ENCODE data around the gene JMJD8.

JMJD8 gene

DNA sequence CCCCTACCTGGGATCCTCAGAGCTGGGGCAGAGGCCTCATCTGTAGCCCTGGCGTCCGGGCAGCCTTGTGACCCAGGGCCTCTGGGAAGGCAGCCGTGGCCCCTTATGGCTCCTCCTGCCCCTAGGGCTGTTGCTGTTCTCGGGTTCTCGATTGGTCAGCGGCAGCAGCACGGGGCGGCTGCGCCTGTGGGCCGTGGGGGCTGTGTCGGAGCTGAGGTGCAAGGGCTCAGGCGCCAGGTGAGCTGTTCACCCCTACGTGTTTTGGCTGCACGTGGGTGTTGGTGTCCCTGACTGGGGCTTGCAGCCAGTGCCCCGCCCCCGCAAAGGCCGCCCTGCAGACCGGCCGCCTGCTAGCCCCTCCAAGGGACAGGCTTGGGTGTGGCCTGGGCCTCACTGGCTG is 22.0 kb downstream of the JMJD8 start:
- in situ Hi-C loops (cut with HindIII; ENCODE audit: low pct_unique_long_range_greater_than_20kb, low sequenced_read_pairs), result no loop called here

DNA sequence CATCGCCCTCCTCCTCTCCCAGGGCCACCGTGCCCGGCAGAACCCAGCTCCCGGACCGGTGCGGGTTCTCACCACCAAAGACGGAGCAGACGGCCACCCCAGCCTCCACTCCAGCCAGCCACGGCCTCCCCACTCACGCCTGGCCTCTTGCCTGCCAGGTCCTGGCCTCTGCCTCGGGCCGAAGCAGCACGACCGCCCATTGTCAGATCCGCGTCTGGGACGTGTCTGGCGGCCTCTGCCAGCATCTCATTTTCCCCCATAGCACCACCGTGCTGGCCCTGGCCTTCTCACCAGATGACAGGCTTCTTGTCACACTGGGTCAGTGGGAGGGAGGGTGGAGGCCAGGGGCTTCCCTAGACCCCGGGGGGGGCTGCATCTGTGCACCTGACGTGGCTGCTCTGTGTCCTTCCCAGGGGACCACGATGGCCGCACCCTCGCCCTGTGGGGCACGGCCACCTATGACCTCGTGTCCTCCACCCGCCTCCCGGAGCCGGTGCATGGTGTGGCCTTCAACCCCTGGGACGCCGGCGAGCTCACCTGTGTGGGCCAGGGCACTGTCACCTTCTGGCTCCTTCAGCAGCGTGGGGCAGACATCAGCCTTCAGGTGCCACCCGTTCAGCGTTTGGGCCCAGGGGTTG is 22.8 kb downstream of the JMJD8 start:
- DNase-seq (ENCODE audit: low read depth in 1 of 2, low spot score in 1 of 2), result no peak
- TF ChIP-seq JUND (IDR thresholded peaks at IDR 0.05; ENCODE audit: low read depth), result no peak
- in situ Hi-C loops (cut with HindIII; ENCODE audit: low pct_unique_long_range_greater_than_20kb, low sequenced_read_pairs), result no loop called here

More for the DNA sequence above, 22.0 kb downstream of the JMJD8 start:
- TF ChIP-seq JUND (IDR thresholded peaks at IDR 0.05; ENCODE audit: low read depth), result no peak
- no peak for DNase-seq (ENCODE audit: low read depth in 1 of 2, low spot score in 1 of 2)

DNA sequence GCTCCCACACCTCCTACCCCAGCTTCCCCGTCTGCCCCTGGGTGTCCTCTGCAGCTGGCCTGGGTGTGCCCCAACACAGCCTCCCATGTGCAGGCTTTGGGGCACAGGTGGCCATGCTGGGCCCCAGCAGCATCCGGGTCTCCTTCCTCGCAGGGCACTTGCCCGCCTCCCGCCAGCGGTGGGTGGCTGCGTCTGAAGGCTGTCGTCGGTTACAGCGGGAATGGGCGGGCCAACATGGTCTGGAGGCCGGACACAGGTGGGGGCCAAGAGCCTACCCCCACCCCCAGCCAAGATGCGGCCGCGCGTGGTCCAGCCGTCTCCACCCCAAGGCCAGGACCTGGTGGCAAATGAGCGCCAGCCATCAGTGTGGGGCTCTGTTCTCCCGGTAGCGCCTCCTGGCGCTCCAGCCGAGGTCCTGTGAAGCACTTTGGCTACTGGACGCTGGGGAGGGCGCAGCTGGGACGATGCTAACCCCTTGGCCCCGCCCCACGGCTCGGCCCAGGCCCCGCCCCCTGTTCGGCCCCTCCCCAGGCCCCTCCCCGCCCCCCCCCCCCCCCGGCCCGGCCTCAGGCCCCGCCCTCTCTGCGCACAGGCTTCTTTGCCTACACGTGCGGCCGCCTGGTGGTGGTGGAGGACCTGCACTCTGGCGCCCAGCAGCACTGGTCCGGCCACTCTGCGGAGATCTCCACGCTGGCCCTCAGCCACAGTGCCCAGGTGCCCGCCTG is 23.5 kb downstream of the JMJD8 start:
- in situ Hi-C loops (cut with HindIII; ENCODE audit: low pct_unique_long_range_greater_than_20kb, low sequenced_read_pairs), result no loop called here
- no peak for TF ChIP-seq JUND (IDR thresholded peaks at IDR 0.05; ENCODE audit: low read depth)
- DNase-seq (ENCODE audit: low read depth in 1 of 2, low spot score in 1 of 2), result peak; percentile 79 to 94

DNA sequence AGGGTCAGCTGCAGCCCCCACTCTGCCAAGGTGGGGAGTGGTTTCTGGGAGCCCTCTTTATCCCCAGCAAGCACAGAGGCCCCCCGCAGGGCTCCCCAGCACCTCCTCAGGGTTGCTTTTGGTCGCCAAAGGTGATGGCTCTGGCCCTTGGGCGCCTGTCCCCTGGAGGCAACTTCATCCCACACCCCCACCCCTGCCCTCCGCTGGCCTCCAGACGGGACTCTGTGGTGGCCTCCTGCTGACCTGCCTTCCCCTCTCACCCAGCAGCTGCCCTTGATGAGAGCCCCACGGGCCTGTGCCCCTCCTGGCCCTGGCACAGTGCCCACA is 24.0 kb downstream of the JMJD8 start:
- in situ Hi-C loops (cut with HindIII; ENCODE audit: low pct_unique_long_range_greater_than_20kb, low sequenced_read_pairs), result no loop called here
- no peak for TF ChIP-seq JUND (IDR thresholded peaks at IDR 0.05; ENCODE audit: low read depth)
- DNase-seq (ENCODE audit: low read depth in 1 of 2, low spot score in 1 of 2), result no peak

DNA sequence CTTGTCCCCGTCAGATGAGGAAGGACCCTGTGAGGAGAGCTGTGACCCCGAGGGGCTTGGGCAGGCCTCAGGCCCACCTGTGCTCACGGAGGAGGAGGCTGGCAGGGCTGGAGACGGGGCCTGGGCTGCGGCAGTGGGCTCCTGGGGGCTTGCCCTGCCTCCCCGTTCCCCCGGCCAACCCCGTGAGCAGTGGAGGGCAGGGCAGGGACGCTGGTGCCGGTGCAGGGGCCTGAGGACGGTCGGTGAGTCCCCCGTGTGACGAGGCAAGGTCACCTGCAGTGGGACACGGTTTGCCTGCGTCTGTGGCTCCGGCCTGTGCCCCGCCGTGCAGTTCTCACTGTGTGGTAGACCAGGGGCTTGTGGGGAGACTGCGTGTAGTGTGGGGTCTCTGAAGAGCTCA is 24.5 kb downstream of the JMJD8 start:
- no peak for TF ChIP-seq JUND (IDR thresholded peaks at IDR 0.05; ENCODE audit: low read depth)
- in situ Hi-C loops (cut with HindIII; ENCODE audit: low pct_unique_long_range_greater_than_20kb, low sequenced_read_pairs), result no loop called here

DNA sequence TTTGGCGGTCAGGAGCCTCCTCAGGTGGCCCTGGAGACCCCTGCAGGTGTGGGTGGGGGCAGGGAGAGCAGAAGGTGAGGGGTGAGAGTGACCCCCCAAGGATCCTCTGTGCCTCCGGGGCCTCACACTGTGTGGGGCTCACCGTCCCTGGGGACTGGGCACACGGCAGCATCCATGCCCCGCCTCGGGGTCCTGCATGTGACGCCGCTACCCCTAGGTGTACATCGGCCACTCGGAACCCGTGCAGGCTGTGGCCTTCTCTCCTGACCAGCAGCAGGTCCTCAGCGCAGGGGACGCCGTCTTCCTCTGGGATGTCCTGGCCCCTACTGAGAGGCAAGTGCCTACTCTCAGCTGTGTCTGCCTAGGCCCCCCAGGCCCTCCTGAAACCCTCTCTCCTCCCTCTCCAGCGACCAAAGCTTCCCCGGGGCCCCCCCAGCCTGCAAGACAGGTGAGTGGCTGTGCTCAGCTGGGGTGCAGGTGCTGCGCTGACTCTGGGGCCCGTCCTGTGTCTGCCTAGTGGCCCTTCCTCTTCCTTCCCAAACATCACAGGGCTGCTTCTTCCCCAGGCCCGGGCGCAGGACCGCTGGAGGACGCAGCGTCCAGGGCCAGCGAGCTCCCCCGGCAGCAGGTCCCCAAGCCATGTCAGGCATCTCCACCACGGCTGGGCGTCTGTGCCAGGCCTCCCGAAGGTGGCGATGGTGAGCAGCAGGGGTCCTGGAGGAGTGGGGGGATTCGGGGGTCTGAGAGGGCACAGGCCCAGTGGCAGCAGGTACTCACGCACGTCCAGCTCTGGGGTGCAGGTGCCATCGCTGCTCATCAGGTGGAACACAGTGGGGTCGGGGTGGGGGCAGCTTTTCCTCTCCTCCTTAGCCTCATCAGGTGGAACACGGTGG is 25.2 kb downstream of the JMJD8 start:
- in situ Hi-C loops (cut with HindIII; ENCODE audit: low pct_unique_long_range_greater_than_20kb, low sequenced_read_pairs), result no loop called here

More for the DNA sequence above, 24.5 kb downstream of the JMJD8 start:
- no peak for DNase-seq (ENCODE audit: low read depth in 1 of 2, low spot score in 1 of 2)

DNA sequence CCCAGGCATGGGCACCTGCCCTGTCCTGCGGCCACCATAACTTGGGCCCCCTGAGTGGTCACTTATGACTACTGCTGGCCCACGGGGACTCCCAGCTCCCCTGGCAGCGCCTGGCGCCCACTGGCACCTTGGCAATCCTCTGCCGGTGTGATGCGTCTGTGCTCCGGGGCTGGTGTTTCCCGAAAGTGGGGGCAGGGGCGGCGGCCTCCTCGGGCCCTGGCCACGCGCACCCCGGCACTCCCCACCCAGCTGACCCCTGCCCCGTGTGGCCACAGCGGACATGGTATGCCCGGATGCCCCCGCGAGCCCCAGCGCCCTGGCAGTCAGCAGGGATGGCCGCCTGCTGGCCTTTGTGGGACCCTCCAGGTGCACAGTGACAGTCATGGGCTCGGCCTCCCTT is 26.6 kb downstream of the JMJD8 start:
- in situ Hi-C loops (cut with HindIII; ENCODE audit: low pct_unique_long_range_greater_than_20kb, low sequenced_read_pairs), result no loop called here
- no peak for TF ChIP-seq JUND (IDR thresholded peaks at IDR 0.05; ENCODE audit: low read depth)
- no peak for DNase-seq (ENCODE audit: low read depth in 1 of 2, low spot score in 1 of 2)

More for the DNA sequence above, 25.2 kb downstream of the JMJD8 start:
- no peak for TF ChIP-seq JUND (IDR thresholded peaks at IDR 0.05; ENCODE audit: low read depth)
- DNase-seq (ENCODE audit: low read depth in 1 of 2, low spot score in 1 of 2), result no peak

DNA sequence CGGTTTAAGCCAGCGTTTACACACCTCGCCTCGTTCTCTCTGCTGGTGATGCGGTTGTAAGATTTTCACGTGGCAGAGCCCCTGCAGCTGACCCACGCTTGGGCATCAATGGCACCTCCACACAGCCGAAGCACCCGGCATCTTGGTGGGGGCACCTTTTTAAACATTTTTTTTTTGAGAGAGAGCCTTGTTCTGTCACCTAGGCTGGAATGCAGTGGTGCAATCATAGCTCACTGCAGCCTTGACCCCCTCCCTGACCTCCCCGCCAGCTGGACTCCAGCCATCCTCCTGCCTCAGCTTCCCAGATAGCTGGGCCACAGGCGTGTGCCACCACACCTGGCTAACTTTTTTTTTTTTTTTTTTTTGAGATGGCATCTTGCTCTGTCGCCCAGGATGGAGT is 30.1 kb downstream of the JMJD8 start:
- DNase-seq (ENCODE audit: low read depth in 1 of 2, low spot score in 1 of 2), result no peak
- no peak for TF ChIP-seq JUND (IDR thresholded peaks at IDR 0.05; ENCODE audit: low read depth)
- in situ Hi-C loops (cut with HindIII; ENCODE audit: low pct_unique_long_range_greater_than_20kb, low sequenced_read_pairs), result no loop called here

DNA sequence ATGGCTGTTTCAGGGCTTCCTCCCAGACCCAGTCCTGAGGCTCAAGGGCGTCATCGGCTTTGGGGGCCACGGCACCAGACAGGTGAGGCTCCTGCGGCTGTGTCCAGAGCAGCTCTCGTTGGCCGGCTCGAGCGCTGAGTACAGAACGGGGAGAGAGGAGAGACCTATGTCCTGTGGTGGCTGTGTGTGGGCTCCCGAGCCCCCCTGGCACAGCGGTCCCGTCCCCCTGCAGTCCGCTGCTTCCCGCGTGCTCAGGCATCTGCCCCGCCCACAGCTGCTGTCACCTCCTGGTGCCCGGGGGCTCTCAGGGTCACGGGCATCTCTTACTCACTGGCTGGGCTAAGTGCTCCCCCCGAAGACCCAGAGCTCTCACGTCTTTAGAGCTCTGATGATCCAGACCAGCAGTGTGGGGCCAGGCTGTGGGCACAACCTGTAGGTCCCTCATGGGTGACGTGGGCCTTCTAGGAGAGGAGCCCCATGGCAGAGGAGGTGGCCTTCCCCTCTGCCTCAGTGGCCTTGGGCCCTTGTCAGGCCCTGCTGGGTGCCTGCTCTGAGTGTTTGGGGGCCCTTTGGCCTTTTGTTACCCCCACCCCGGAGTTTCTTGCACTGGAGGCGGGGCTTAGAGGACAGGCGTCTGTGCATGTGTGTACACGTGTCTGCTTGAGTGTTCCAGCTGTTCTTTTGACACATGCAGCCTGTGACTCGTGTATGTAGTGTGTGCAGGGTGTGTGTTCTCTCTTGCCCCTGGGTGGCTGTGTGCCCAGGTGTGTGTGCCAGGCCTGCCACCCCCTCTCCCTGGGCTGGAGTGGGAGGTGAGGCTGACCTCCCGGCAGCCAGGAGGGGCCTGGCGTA is 31.5 kb downstream of the JMJD8 start:
- no peak for DNase-seq (ENCODE audit: low read depth in 1 of 2, low spot score in 1 of 2)
- in situ Hi-C loops (cut with HindIII; ENCODE audit: low pct_unique_long_range_greater_than_20kb, low sequenced_read_pairs), result no loop called here
- TF ChIP-seq JUND (IDR thresholded peaks at IDR 0.05; ENCODE audit: low read depth), result no peak

DNA sequence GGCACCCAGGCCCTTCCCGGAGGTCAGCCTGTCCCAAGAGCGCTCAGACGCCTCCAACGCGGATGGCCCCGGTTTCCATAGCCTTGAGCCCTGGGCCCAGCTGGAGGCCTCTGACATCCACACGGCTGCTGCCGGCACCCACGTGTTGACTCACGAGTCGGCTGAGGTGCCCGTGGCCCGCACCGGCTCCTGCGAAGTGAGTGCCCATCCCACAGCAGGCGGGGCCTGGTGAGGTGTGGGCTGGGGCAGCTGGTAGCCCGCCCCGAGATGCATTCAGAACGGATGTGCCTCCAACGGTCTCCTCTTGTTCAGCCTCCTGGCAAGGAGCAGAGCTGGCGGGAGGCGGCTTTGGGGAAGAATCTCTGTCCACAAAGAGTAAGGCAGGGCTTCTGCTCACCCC is 32.3 kb downstream of the JMJD8 start:
- TF ChIP-seq JUND (IDR thresholded peaks at IDR 0.05; ENCODE audit: low read depth), result no peak
- in situ Hi-C loops (cut with HindIII; ENCODE audit: low pct_unique_long_range_greater_than_20kb, low sequenced_read_pairs), result no loop called here
- no peak for DNase-seq (ENCODE audit: low read depth in 1 of 2, low spot score in 1 of 2)

DNA sequence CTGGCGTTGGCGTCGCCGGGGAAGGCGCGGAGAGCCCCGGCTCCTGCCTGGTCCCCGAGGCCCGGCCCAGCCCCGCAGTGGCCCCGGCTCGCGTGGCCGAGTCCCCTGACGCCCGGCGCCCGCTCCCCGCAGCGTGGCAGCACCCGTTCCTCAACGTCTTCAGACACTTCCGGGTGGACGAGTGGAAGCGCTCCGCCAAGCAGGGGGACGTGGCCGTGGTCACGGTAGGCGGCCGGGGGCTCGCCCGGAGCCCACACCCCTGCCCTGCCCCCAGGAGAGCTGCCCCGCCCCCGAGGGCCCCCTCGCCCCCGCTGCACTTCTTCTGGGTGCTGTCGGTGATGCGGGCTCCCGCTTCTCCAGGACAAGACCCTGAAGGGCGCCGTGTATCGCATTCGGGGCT is 34.5 kb downstream of the JMJD8 start:
- in situ Hi-C loops (cut with HindIII; ENCODE audit: low pct_unique_long_range_greater_than_20kb, low sequenced_read_pairs), result no loop called here
- no peak for DNase-seq (ENCODE audit: low read depth in 1 of 2, low spot score in 1 of 2)
- no peak for TF ChIP-seq JUND (IDR thresholded peaks at IDR 0.05; ENCODE audit: low read depth)

Data from T47D (cell line).